Measurements from ENCODE around the gene TMEM203. TPM values are rescaled to one million over a fixed set of nuclear protein-coding genes. Genes with fewer than 3 reads are reported as not detected.

TMEM203 gene
- total RNA-seq, 4 donors from 2014 or later, result 19.4 to 29.6 (median 25.4) TPM

- 80 to 82% methylated on average over 1 to 11 of the region's 22 CpGs for WGBS, 2 donors
- no peaks in the 10 kb centered on the region for H3K9me3 ChIP-seq
- intact Hi-C loops (cut with DNase I), result no loop called here
- DNase-seq, result no peak
- no peak overlapping the region for H3K27ac ChIP-seq
- H3K27me3 ChIP-seq, result no peaks in the 10 kb centered on the region
- H3K36me3 ChIP-seq, result peaks cover 12 to 48% (median 18%) of the 10 kb centered on the region in 3 donors
- no peak for TF ChIP-seq POLR2A (IDR thresholded peaks at IDR 0.05)
- TF ChIP-seq CTCF (IDR thresholded peaks at IDR 0.05), result no peak
- peaks cover 56 to 82% (median 57%) of the 10 kb centered on the region in 3 donors for H3K4me1 ChIP-seq
- H3K4me3 ChIP-seq, result no peak overlapping the region
These were observed 13.6 kb downstream of the TMEM203 start for GRCh38 chr9:137191691-137192447.

GRCh38 chr9:137191245-137191644 is 14.2 kb downstream of the TMEM203 start:
- Histone ChIP-seq H3K27ac (peak overlapping the region in 3 of 4 donors; percentile 85 to 99 (median 98)), H3K36me3 (peaks cover 13 to 54% (median 18%) of the 10 kb centered on the region in 3 donors), H3K9me3 (no peaks in the 10 kb centered on the region), H3K4me3 (no peak overlapping the region), H3K27me3 (no peaks in the 10 kb centered on the region), H3K4me1 (peaks cover 57 to 82% (median 61%) of the 10 kb centered on the region in 3 donors)
- 100% methylated on average over 1 of the region's 3 CpGs for WGBS, 2 donors
- intact Hi-C loops (cut with DNase I), result no loop called here
- TF ChIP-seq CTCF (IDR thresholded peaks at IDR 0.05), result no peak
- TF ChIP-seq POLR2A (IDR thresholded peaks at IDR 0.05), result no peak
- DNase-seq, result no peak

GRCh38 chr9:137190315-137190856 is 15.1 kb downstream of the TMEM203 start:
- peaks cover 18 to 62% (median 20%) of the 10 kb centered on the region in 3 donors for H3K36me3 ChIP-seq

GRCh38 chr9:137189297-137190295 is 15.9 kb downstream of the TMEM203 start:
- peak overlapping the region; percentile 85 to 99 (median 98) for H3K27ac ChIP-seq
- H3K36me3 ChIP-seq, result peaks cover 22 to 70% (median 27%) of the 10 kb centered on the region in 3 donors
- H3K4me1 ChIP-seq, result peaks cover 49 to 82% (median 50%) of the 10 kb centered on the region in 3 donors
- H3K4me3 ChIP-seq, result peak overlapping the region; percentile 78 to 100 (median 88)
- WGBS, 2 donors, result 3 to 14% methylated on average over 3 to 7 of the region's 23 CpGs
- H3K9me3 ChIP-seq, result no peaks in the 10 kb centered on the region
- no peaks in the 10 kb centered on the region for H3K27me3 ChIP-seq
- TF ChIP-seq CTCF (IDR thresholded peaks at IDR 0.05), result no peak
- TF ChIP-seq POLR2A (IDR thresholded peaks at IDR 0.05), result no peak
- intact Hi-C loops (cut with DNase I), result loop anchor here (10.0 kb wide), 1 partner anchor 45 kb away; the partner anchor contains the start of gene SLC34A3
- no peak for DNase-seq

More at GRCh38 chr9:137190315-137190856, 15.1 kb downstream of the TMEM203 start:
- no peak for DNase-seq
- Histone ChIP-seq H3K9me3 (no peaks in the 10 kb centered on the region), H3K27me3 (no peaks in the 10 kb centered on the region), H3K4me1 (peaks cover 56 to 82% (median 58%) of the 10 kb centered on the region in 3 donors), H3K4me3 (peak overlapping the region in 3 of 4 donors; percentile 78 to 100 (median 90)), H3K27ac (peak overlapping the region; percentile 85 to 99 (median 98))
- intact Hi-C loops (cut with DNase I), result no loop called here
- 44 to 64% methylated on average over 2 to 3 of the region's 9 CpGs for WGBS, 2 donors
- TF ChIP-seq POLR2A (IDR thresholded peaks at IDR 0.05) (no peak), CTCF (IDR thresholded peaks at IDR 0.05) (peak in 1 of 6 experiments; percentile 32)
